SIG-M5 (cell line): ENCODE data around the gene VCAM1.
"Not testable (repeated sequence)": the region's sequence is repeated elsewhere in the genome, so short reads cannot be mapped to it uniquely, and the experiment has no call there.

Source experiments
- DNase-seq: peaks from one replicate; lab custom pipeline; 2025; lab: John Stamatoyannopoulos, UW

The VCAM1 gene

DNA sequence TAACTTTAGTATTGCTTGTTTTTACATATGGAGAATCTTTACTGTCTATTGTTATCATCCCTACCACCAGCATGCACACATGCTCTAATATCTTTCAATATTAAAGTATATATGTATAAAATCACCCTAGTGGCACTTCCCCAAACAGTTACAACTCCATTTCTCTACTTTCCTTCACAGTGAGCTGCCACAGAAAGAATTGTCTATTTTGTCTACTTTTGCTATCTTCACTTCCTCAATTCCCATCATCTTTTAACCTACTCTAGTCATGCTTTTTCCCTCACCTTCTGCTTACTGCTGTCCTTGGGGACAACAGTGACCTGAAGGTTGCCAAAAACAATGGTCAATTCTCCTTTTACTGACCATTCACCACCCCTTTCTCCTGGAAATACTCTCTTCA lies 59.2 kb downstream of the VCAM1 start:
- DNase-seq, result no peak

DNA sequence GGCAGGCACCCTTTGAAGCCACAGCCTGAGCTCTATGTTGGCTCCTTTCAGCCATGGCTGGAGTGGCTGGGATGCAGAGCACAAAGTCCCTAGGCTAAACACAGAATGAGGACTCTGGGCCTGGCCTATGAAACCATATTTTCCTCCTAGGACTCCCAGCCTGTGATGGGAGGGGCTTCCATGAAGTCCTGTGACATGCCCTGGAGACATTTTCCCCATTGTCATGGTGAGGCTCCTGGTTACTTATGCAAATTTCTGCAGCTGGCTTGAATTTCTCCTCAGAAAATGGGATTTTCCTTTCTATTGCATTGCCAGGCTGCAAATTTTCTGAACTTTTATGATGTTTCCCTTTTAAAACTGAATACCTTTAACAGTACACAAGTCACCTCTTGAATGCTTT lies 61.3 kb downstream of the VCAM1 start:
- no peak for DNase-seq

DNA sequence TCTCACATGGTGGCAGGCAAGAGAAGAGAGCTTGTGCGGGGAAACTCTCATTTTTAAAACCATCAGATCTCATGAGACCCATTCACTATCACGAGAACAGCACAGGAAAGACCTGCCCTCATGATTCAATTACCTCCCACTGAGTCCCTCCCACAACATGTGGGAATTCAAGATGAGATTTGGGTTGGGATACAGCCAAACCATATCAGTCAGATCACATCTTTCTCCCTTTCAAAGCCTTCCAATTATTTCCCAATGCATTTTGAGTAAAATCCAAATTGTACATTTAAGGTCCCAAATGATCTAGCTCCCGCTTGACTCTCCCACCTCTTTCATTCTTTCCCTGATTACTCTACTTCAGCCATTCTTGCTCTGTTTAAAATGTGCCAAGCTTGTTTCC lies 62.2 kb downstream of the VCAM1 start:
- DNase-seq, result not testable (repeated sequence)

DNA sequence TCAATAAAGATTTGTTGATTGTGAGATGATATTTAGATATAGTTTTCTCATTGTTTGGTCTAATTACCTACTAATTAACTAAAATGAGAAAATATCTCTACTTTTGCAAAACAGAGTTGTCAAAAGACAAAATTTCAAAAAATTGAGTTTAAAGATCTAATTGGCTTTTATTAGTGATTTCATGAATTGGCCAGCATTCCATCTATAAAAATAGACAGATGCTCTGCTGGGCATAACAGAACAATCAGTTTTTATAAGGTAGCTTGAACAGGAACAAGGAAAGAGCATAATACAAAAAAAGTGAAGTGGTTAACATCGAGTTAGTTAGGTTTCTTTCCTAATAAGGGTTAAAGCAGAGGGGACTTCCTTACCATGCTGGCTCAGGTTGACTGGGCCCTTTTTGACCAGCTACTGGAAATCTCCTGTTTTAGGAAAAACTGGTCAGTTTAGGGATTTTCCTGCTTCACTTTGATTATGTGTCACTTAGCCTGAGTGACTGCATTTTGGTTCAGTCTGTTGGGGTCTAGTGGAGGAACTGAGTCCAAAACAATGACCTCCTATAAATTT lies 63.0 kb downstream of the VCAM1 start:
- DNase-seq, result no peak

DNA sequence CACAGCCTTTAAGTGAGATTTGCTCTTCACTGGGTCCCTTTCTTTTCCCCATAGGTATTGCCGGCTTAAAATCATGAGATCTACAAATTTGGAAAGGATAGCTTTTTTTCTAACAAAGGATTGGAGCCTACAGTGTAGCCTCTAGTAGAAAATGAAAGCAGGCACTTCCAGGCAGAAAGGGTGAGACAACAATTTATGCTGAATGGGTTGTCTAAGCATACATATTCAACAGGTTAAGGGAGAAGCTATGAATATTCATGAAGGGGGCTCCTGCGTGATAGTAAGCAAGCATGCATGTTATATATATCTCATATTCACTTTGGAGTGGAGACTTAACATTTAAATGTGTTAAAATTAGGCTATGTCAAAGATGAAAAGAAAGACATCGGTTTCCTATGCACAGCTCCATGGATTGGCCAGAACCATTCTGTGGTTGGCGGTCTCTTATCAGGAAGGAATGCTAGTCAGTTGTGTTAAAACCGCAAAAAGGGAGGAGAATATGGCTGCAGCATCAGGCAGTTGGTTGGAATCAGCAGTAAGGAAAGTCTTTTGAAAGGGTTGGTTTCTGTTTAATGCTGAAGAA lies 66.0 kb downstream of the VCAM1 start:
- DNase-seq, result no peak

DNA sequence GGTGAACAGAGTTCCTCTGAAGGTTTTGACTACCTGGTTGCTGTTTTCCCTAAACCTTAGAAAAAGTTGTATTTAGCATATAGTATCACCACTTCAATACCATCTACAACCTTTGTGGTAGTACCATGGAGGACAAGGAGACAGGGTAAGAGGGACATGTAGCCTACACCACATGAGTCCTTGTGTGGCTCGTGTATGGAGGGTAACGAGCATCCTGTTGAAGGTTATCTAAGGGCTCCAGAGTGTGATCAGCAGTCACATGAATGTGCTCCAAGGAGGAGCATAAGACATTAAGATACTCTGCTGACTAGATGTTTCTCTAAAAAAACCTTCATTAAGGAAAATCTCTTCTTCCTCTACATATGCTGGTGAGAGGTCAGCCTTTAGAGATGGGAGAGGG lies 67.3 kb downstream of the VCAM1 start:
- no peak for DNase-seq
